K562 (cell line): ENCODE results near the gene AGPAT3. TPM values are rescaled to one million over a fixed set of nuclear protein-coding genes. Genes with fewer than 3 reads are reported as not detected.
A peak's percentile ranks its signal among the peaks of the same experiment; 100 is the strongest.

ENCODE experiments used
- ATAC-seq: fragments of 200-7000 bp; cut with Tn5 transposase; 3 replicates; pipeline ENCODE4 v1.9.1; 2020; ENCODE audit warnings: moderate library complexity
- Bru-seq: library from RNA; stranded (reverse); fragments of 400-500 nt; gene quantifications from one replicate; lab custom pipeline; 2021; lab: Mats Ljungman, UMichigan
- BruChase-seq, 2 experiments: library from RNA; stranded (reverse); fragments of 400-500 nt; gene quantifications; one replicate each; lab custom pipeline; 2021; lab: Mats Ljungman, UMichigan
- BruUV-seq: library from RNA; stranded (reverse); fragments of 400-500 nt; replicated peaks from 2 replicates; lab custom pipeline; 2021; lab: Mats Ljungman, UMichigan
- CTCF ChIA-PET: fragments of 300-600 bp; formaldehyde crosslinking; extraction: SDS; loops from one replicate; lab custom pipeline; 2021; ENCODE audit warnings: low intra/inter-chr PET ratio; lab: Yijun Ruan, JAX
- POLR2A ChIA-PET: fragments of 300-600, 350-650 bp; sonication (Branson Sonifier 250); formaldehyde crosslinking; extraction: SDS; loops from one replicate; lab custom pipeline; 2021; ENCODE audit warnings: antibody characterized with exemption, inconsistent platforms; lab: Yijun Ruan, JAX
- DNase-seq, 4 experiments: peaks; one replicate each; pipeline versions ENCODE4 v3.0.0 to v3.0.0-alpha.2; 2011 to 2018; ENCODE audit warnings: low spot score in 3 of 4, mixed read lengths in 3 of 4; ENCODE audit errors: extremely low read depth in 1 of 4
- FAIRE-seq: peaks from 2 replicates; lab custom pipeline; 2011; peaks lifted over from hg19 to GRCh38; lab: Jason Lieb, UNC
- H2AFZ ChIP-seq: 2 replicates; pipeline ENCODE4 v1.6.0; 2011; ENCODE audit warnings: low read depth, low read length, control low read depth, inconsistent platforms
- H3K27ac ChIP-seq: fragments of 200-600 bp; 3 replicates; pipeline ENCODE4 v1.8.0; 2011; ENCODE audit warnings: low read depth, mild to moderate bottlenecking, control low read depth, inconsistent platforms, low read length, moderate library complexity, mixed read lengths; ENCODE audit errors: extremely low read depth
- H3K27me3 ChIP-seq, 2 experiments: fragments of 300-600 bp in 1 of 2; 2 replicates in 1 of 2; 3 replicates in 1 of 2; pipeline versions ENCODE4 v1.6.0 to v1.8.0; 2011; ENCODE audit warnings: inconsistent platforms in 2 of 2, low read length in 2 of 2, mild to moderate bottlenecking in 1 of 2, mixed read lengths in 1 of 2, moderate library complexity in 1 of 2; ENCODE audit not compliant: control insufficient read depth in 2 of 2, insufficient read depth in 2 of 2
- H3K36me3 ChIP-seq: fragments of 300-600 bp; 3 replicates; pipeline ENCODE4 v1.8.0; 2011; ENCODE audit warnings: mild to moderate bottlenecking, low read length, inconsistent platforms; ENCODE audit not compliant: control insufficient read depth, insufficient read depth
- H3K4me1 ChIP-seq, 2 experiments: fragments of 200-600 bp in 1 of 2; replicated peaks in 1 of 2; 2 replicates in 1 of 2; 3 replicates in 1 of 2; pipeline versions ENCODE4 v1.5.1 to v1.8.0; 2011; ENCODE audit warnings: inconsistent platforms in 2 of 2, low read length in 2 of 2, mild to moderate bottlenecking in 1 of 2, mixed read lengths in 1 of 2, moderate library complexity in 1 of 2; ENCODE audit not compliant: control insufficient read depth in 2 of 2, insufficient read depth in 2 of 2
- H3K4me2 ChIP-seq: 2 replicates; pipeline ENCODE4 v1.6.1; 2011; ENCODE audit warnings: low read length, control low read depth, inconsistent platforms, mixed read lengths; ENCODE audit not compliant: insufficient read depth
- H3K4me3 ChIP-seq: fragments of 200-600 bp; sonication (generic), shearing (Covaris generic); 2 replicates; pipeline ENCODE4 v1.5.1; 2016; ENCODE audit warnings: control low read depth, inconsistent platforms
- H3K79me2 ChIP-seq: fragments of 200-600 bp; 3 replicates; pipeline ENCODE4 v1.8.0; 2011; ENCODE audit warnings: low read length, inconsistent platforms; ENCODE audit not compliant: control insufficient read depth, insufficient read depth
- H3K9ac ChIP-seq, 2 experiments: 2 replicates each; pipeline versions ENCODE4 v1.6.0 to v1.6.1; 2011; ENCODE audit warnings: low read depth in 2 of 2, low read length in 2 of 2, control low read depth in 1 of 2, inconsistent platforms in 1 of 2, mild to moderate bottlenecking in 1 of 2, mixed read lengths in 1 of 2; ENCODE audit not compliant: insufficient read depth in 1 of 2
- H3K9me1 ChIP-seq: one replicate; pipeline ENCODE4 v1.6.0; 2011; ENCODE audit warnings: inconsistent platforms, mild to moderate bottlenecking, low read length, moderate library complexity; ENCODE audit not compliant: control insufficient read depth, insufficient read depth
- H3K9me3 ChIP-seq: replicated peaks from 2 replicates; pipeline ENCODE4 v1.5.1; 2011; ENCODE audit warnings: low read depth, low read length, inconsistent platforms; ENCODE audit not compliant: control insufficient read depth, insufficient read depth
- H4K20me1 ChIP-seq: replicated peaks from 2 replicates; pipeline ENCODE4 v1.6.1; 2011; ENCODE audit warnings: low read length, inconsistent platforms, mixed read lengths; ENCODE audit not compliant: control insufficient read depth, insufficient read depth
- FOXJ2 ChIP-seq: fragments of 200-800 bp; sonication (Bioruptor generic); IDR thresholded peaks from 2 replicates; pipeline ENCODE4 v1.6.1; 2016; ENCODE audit warnings: missing genetic modification characterization, missing compliant biosample characterization
- GABPA ChIP-seq: fragments of 200-800 bp; sonication (Bioruptor generic); conservative IDR thresholded peaks from 2 replicates; pipeline ENCODE4 v1.6.1; 2016; ENCODE audit warnings: low read depth, missing genetic modification characterization, missing compliant biosample characterization
- GTF2E2 ChIP-seq: fragments of 200-800 bp; sonication (Bioruptor generic); IDR thresholded peaks from 2 replicates; pipeline ENCODE4 v1.6.1; 2016; ENCODE audit warnings: missing genetic modification characterization, missing compliant biosample characterization
- NFE2L1 ChIP-seq: fragments of 450-650 bp; IDR thresholded peaks from 2 replicates; pipeline ENCODE4 v1.6.1; 2016; ENCODE audit warnings: missing genetic modification characterization, low read depth, mild to moderate bottlenecking, missing compliant biosample characterization, moderate library complexity, borderline replicate concordance
- PCBP2 ChIP-seq: fragments of 200-400 bp; formaldehyde crosslinking; IDR thresholded peaks from 2 replicates; pipeline ENCODE4 v1.6.1; 2018; ENCODE audit warnings: low read length, low read depth, mild to moderate bottlenecking, moderate library complexity; ENCODE audit not compliant: poor library complexity, severe bottlenecking
- PML ChIP-seq: IDR thresholded peaks from 2 replicates; pipeline ENCODE4 v1.6.1; 2012; ENCODE audit warnings: low read length, inconsistent platforms
- ZNF740 ChIP-seq, 3 experiments: fragments of 200-800 bp in 1 of 3; sonication (Bioruptor generic) in 1 of 3; sonication (generic) in 1 of 3; formaldehyde crosslinking in 1 of 3; IDR thresholded peaks; 2 replicates each; pipeline versions ENCODE4 v1.6.1 to v1.8.0; 2016 to 2022; ENCODE audit warnings: mild to moderate bottlenecking in 2 of 3, missing compliant biosample characterization in 2 of 3, missing genetic modification characterization in 2 of 3, missing genetic modification reagents in 1 of 3
- WGBS: fragments of 100-300 bp; shearing (Covaris generic); methylation state at CpG from one replicate; pipeline ENCODE4 v1.1.6; 2016; ENCODE audit warnings: low coverage, mixed read lengths; ENCODE audit not compliant: insufficient coverage; ENCODE audit errors: missing lambda C conversion rate; 5-methylcytosine and 5-hydroxymethylcytosine counted together
- in situ Hi-C: fragments of 300-500 bp; cut with MboI; formaldehyde crosslinking; loops from 4 replicates; pipeline ENCODE4 v1.15.0; 2018; ENCODE audit warnings: inconsistent platforms, mixed read lengths
- intact Hi-C: fragments of 100-400 bp; cut with micrococcal nuclease; formaldehyde crosslinking; loops from 2 replicates; pipeline ENCODE4 v1.14.2; 2022
- long read RNA-seq, 3 experiments: library from polyadenylated mRNA in 2 of 3; library from RNA in 1 of 3; unstranded in 2 of 3; stranded (forward) in 1 of 3; transcript quantifications; one replicate each; pipeline ENCODE4 v2.0.0, GENCODE V29; 2019 to 2022
- polyA minus RNA-seq, 3 experiments: library from RNA; depleted of rRNA, polyadenylated mRNA; stranded (reverse); fragments of >200 nt; gene quantifications; 2 replicates each; pipeline ENCODE4 v1.2.3, GENCODE V29; 2011
- polyA plus RNA-seq, 8 experiments: library from polyadenylated mRNA; depleted of rRNA in 4 of 8; stranded (reverse) in 5 of 8; unstranded in 3 of 8; fragments of >200 nt; fragmentation: Nextera tagmentation in 2 of 8; fragmentation: Illumina TruSeq in 1 of 8; extraction: Ambion mirVana in 2 of 8; extraction: Trizol in 1 of 8; gene quantifications; 2 replicates each; pipeline versions ENCODE4 v1.2.1 to v1.2.3, GENCODE V29; 2011 to 2014; ENCODE audit warnings: inconsistent platforms in 1 of 8, missing spikeins in 1 of 8
- total RNA-seq, 7 experiments: library from RNA; depleted of rRNA in 6 of 7; stranded (reverse); fragments of >200 nt in 6 of 7; fragmentation: Illumina TruSeq in 2 of 7; extraction: Trizol in 2 of 7; gene quantifications; 2 replicates each; pipeline versions ENCODE4 v1.2.1 to v1.2.3, GENCODE V29; 2011 to 2021; ENCODE audit warnings: low replicate concordance in 1 of 7
- TF ChIP-seq, protein P1 (sequence below): fragments of 450-650 bp; IDR thresholded peaks from 2 replicates; pipeline ENCODE4 v1.6.1; 2017; ENCODE audit warnings: mild to moderate bottlenecking, moderate library complexity
- TF ChIP-seq, protein P2 (sequence below): fragments of 250-450 bp; sonication (Bioruptor Pico); IDR thresholded peaks from 2 replicates; pipeline ENCODE4 v1.4.0; 2020; ENCODE audit warnings: mild to moderate bottlenecking, moderate library complexity

The AGPAT3 gene
- 91.3 and 152 TPM in 2 replicates for total RNA-seq (2011; cell fraction: chromatin; rRNA removed; ENCODE audit: low replicate concordance)
- 92.9 and 103 TPM in 2 replicates for total RNA-seq (2011; cell fraction: nucleolus; rRNA removed)
- total RNA-seq (2011; cell fraction: nucleoplasm; rRNA removed) = 104 and 106 TPM in 2 replicates
- total RNA-seq (2014; rRNA removed) = 41.3 and 50.4 TPM in 2 replicates
- total RNA-seq (2014; rRNA removed; fragmentation: Illumina TruSeq; extraction: Trizol) = 27.3 and 28.6 TPM in 2 replicates
- total RNA-seq (2015; rRNA removed; fragmentation: Illumina TruSeq; extraction: Trizol) = 33.7 and 35.7 TPM in 2 replicates
- 88.4 and 90.1 TPM in 2 replicates for total RNA-seq (2021)
- polyA plus RNA-seq (2011; rRNA removed) = 48.3 and 63.4 TPM in 2 replicates
- polyA plus RNA-seq (2011; cell fraction: cytosol; rRNA removed) = 66.5 and 76.4 TPM in 2 replicates
- polyA plus RNA-seq (2011; cell fraction: nucleus; rRNA removed) = 70.1 and 87.0 TPM in 2 replicates
- polyA plus RNA-seq (2012) = 42.6 and 65.7 TPM in 2 replicates
- 33.2 and 48.4 TPM in 2 replicates for polyA plus RNA-seq (2014; fragmentation: Illumina TruSeq; extraction: Trizol)
- 1 to 10 TPM; 1.5 TPM for polyA plus RNA-seq (2014; fragmentation: Nextera tagmentation; extraction: Ambion mirVana)
- 46.6 and 50.1 TPM in 2 replicates for polyA plus RNA-seq (2014; rRNA removed)
- 40.0 and 57.0 TPM in 2 replicates for polyA minus RNA-seq (2011; rRNA and poly(A)+ RNA removed)
- 48.7 and 66.4 TPM in 2 replicates for polyA minus RNA-seq (2011; cell fraction: cytosol; rRNA and poly(A)+ RNA removed)
- polyA minus RNA-seq (2011; cell fraction: nucleus; rRNA and poly(A)+ RNA removed) = 26.1 and 32.4 TPM in 2 replicates
- Bru-seq, nascent RNA = percentile 75 among the genes with signal in this experiment
- BruChase-seq, experiment 1, labeled RNA remaining after a 2-hour chase = percentile 81 among the genes with signal in this experiment
- BruChase-seq, experiment 2, labeled RNA remaining after a 6-hour chase = percentile 80 among the genes with signal in this experiment
- long read RNA-seq, experiment 1, full-length matches to known transcripts = 22 of 183 reads
- long read RNA-seq, experiment 1, partial matches to known transcripts = 39 of 183 reads
- long read RNA-seq, experiment 1, other reads (novel, unspliced or antisense) = 122 of 183 reads
- long read RNA-seq, experiment 2, full-length matches to known transcripts = 16 of 108 reads
- long read RNA-seq, experiment 2, partial matches to known transcripts = 50 of 108 reads
- long read RNA-seq, experiment 2, other reads (novel, unspliced or antisense) = 42 of 108 reads
- long read RNA-seq, experiment 3, full-length matches to known transcripts = 2 of 8 reads
- long read RNA-seq, experiment 3, partial matches to known transcripts = 0 of 8 reads
- long read RNA-seq, experiment 3, other reads (novel, unspliced or antisense) = 6 of 8 reads

- peak within 1 kb of the TSS; percentile 90 for H3K27ac ChIP-seq
- peak within 1 kb of the TSS; percentile 74 for H2AFZ ChIP-seq
- no TSS peak for BruUV-seq
- intact Hi-C loops = loop anchor here (2.0 kb wide), 1 partner anchor 74 kb away; no protein-coding TSS in a partner anchor
- in situ Hi-C loops = no loop called here
- no peaks in the 10 kb centered on the region for H3K9me3 ChIP-seq
- H3K9me1 ChIP-seq = no peaks in the 10 kb centered on the region
- H3K36me3 ChIP-seq = peaks cover 34% of the 10 kb centered on the region
- POLR2A ChIA-PET = interaction anchor here (0.6 kb wide), 1 partner anchor 139 kb away, joined by 3 read pairs; no protein-coding TSS in a partner anchor
- peak within 1 kb of the TSS; percentile 86 for H3K4me2 ChIP-seq
- peaks cover 35 to 63% of the 10 kb centered on the region in 2 experiments for H3K4me1 ChIP-seq
- peaks cover 53% of the 10 kb centered on the region for H3K79me2 ChIP-seq
- CTCF ChIA-PET = interaction anchor here (0.6 to 1.1 kb wide), 2 partner anchors 44 to 74 kb away, joined by 3 to 5 read pairs; no protein-coding TSS in a partner anchor
- peak; percentile 56 to 94 (median 84) for DNase-seq
- H3K4me3 ChIP-seq = peak within 1 kb of the TSS; percentile 75
- H3K9ac ChIP-seq = peak within 1 kb of the TSS; percentile 86 to 97
- H4K20me1 ChIP-seq = no peaks in the 10 kb centered on the region
- no peak for FAIRE-seq
- H3K27me3 ChIP-seq = no peaks in the 10 kb centered on the region
- peak; percentile 3 for ATAC-seq
- 0% methylated on average over 20 of the region's 102 CpGs for WGBS
- TF ChIP-seq, protein P1, sequence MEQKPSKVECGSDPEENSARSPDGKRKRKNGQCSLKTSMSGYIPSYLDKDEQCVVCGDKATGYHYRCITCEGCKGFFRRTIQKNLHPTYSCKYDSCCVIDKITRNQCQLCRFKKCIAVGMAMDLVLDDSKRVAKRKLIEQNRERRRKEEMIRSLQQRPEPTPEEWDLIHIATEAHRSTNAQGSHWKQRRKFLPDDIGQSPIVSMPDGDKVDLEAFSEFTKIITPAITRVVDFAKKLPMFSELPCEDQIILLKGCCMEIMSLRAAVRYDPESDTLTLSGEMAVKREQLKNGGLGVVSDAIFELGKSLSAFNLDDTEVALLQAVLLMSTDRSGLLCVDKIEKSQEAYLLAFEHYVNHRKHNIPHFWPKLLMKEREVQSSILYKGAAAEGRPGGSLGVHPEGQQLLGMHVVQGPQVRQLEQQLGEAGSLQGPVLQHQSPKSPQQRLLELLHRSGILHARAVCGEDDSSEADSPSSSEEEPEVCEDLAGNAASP = no peak
- TF ChIP-seq NFE2L1 (tag) = no peak
- no peak for TF ChIP-seq ZNF740 (CRISPR knock-in tag; IDR thresholded peaks at IDR 0.05)
- TF ChIP-seq ZNF740 (tag; IDR thresholded peaks at IDR 0.05) = peak in 1 of 2 experiments; percentile 1; a peak in 1 of 4 replicates
- TF ChIP-seq PCBP2 = no peak
- TF ChIP-seq, protein P2, sequence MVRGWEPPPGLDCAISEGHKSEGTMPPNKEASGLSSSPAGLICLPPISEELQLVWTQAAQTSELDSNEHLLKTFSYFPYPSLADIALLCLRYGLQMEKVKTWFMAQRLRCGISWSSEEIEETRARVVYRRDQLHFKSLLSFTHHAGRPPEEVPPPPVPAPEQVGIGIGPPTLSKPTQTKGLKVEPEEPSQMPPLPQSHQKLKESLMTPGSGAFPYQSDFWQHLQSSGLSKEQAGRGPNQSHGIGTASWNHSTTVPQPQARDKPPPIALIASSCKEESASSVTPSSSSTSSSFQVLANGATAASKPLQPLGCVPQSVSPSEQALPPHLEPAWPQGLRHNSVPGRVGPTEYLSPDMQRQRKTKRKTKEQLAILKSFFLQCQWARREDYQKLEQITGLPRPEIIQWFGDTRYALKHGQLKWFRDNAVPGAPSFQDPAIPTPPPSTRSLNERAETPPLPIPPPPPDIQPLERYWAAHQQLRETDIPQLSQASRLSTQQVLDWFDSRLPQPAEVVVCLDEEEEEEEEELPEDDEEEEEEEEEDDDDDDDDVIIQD = no peak
- no peak for TF ChIP-seq PML
- TF ChIP-seq FOXJ2 (tag) = no peak
- peak; percentile 90 for TF ChIP-seq GABPA (tag)
- no peak for TF ChIP-seq GTF2E2 (tag)
Measured at GRCh38 chr21:43864962-43865539, at the start of gene AGPAT3. TSS of gene AGPAT3 (plus strand) at chr21:43865223. CDS start at chr21:43959682, 94,459 bp downstream.
